Skin epidermis (tissue), 12 donors: ENCODE results near the gene AKT2.
"Not testable (repeated sequence)": the region's sequence is repeated elsewhere in the genome, so short reads cannot be mapped to it uniquely, and the experiment has no call there.

Experiments used
- H3K27ac ChIP-seq, 21 experiments: fragments of 200-600 bp; sonication (generic) in 11 of 21; one replicate each; pipeline ENCODE4 v1.5.0; 2020; ENCODE audit warnings: mild to moderate bottlenecking in 3 of 21, inconsistent platforms in 2 of 21, moderate library complexity in 2 of 21
- H3K4me3 ChIP-seq, 7 experiments: fragments of 200-600 bp; sonication (generic) in 2 of 7; one replicate each; pipeline ENCODE4 v1.5.0; 2020; ENCODE audit warnings: inconsistent platforms in 2 of 7, mild to moderate bottlenecking in 2 of 7, moderate library complexity in 1 of 7

Gene AKT2

GRCh38 chr19:40284501-40285352 lies at the start of gene AKT2:
AKT2 (minus strand) TSS chr19:40285345; CDS start chr19:40265267, 20,078 bp downstream.
- peak within 1 kb of the TSS; percentile 91 to 100 (median 98) for H3K27ac ChIP-seq
- peak within 1 kb of the TSS; percentile 84 to 97 (median 94) for H3K4me3 ChIP-seq

- H3K4me3 ChIP-seq, result not testable (repeated sequence)
Observed at GRCh38 chr19:40333083-40333482, 47.9 kb upstream of the AKT2 start.

DNA sequence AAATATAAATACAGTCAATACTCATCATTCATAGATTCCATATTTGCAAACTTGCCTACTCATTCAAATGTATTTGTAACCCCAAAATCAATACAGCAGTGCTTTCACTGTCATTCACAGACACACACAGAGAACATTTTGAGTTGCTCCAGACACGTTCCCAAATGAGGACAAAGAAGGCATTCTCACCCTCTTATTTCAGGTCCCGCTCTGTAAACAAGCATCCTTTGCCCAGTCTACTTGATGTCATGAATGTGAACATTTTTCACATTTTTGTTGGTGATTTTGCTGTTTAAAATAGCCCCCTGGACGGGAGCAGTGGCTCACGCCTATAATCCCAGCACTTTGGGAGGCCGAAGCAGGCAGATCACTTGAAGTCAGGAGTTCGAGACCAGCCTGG lies 47.5 kb upstream of the AKT2 start:
- Histone ChIP-seq H3K27ac (no peak overlapping the region), H3K4me3 (no peak overlapping the region)

More at GRCh38 chr19:40333083-40333482, 47.9 kb upstream of the AKT2 start:
- H3K27ac ChIP-seq, result not testable (repeated sequence)

- Histone ChIP-seq H3K4me3 (no peak overlapping the region), H3K27ac (no peak overlapping the region)
Observed at GRCh38 chr19:40331052-40331451, 45.9 kb upstream of the AKT2 start.

- H3K27ac ChIP-seq, result no peak overlapping the region
- H3K4me3 ChIP-seq, result no peak overlapping the region
Observed at GRCh38 chr19:40326201-40326600, 41.1 kb upstream of the AKT2 start.

GRCh38 chr19:40323705-40324104 lies 38.6 kb upstream of the AKT2 start:
- Histone ChIP-seq H3K27ac (peak overlapping the region in 9 of 21 experiments; percentile 19 to 80 (median 58)), H3K4me3 (no peak overlapping the region)

- H3K27ac ChIP-seq, result peak overlapping the region in 6 of 21 experiments; percentile 8 to 80 (median 60)
- no peak overlapping the region for H3K4me3 ChIP-seq
Observed at GRCh38 chr19:40322951-40323615, 37.9 kb upstream of the AKT2 start.

- Histone ChIP-seq H3K4me3 (no peak overlapping the region), H3K27ac (no peak overlapping the region)
Observed at GRCh38 chr19:40322271-40322610, 37.1 kb upstream of the AKT2 start.

DNA sequence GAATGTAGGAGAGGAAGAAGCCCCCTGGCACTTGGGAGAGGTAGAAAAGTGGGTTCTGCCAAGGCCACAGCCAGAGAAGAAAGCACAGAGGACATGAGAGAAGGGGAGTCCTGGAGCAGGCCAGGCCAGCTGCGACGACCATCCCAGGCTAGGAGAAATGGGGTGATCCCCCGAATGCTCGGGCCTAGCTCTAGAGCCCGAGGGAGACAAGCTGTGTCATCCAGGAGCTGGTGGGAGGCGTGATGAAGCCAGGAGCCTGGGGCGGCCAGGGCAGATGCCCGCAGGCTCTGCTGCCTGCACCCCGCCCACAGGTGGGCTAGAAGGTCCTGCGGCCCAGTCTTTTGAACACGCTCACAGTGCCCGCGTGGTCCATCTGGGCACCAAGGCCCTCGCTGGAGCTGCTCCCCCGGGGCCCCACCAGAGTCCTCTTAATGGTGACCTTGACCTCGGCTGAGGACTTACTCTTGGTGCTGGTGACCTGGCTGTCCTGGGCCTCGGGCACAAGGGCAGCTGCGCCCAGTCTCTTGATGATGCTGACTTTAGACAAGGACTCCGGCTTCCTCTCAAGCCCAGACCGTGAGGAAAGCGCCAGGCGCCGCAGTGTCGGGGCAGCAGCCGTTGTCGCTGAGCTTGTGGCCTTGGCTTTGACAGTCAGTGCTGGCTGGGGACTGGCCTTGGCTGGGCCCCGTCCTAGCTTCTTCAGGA lies 36.6 kb upstream of the AKT2 start:
- Histone ChIP-seq H3K27ac (no peak overlapping the region), H3K4me3 (no peak overlapping the region)

- Histone ChIP-seq H3K27ac (no peak overlapping the region), H3K4me3 (no peak overlapping the region)
Observed at GRCh38 chr19:40321076-40321475, 35.9 kb upstream of the AKT2 start.

DNA sequence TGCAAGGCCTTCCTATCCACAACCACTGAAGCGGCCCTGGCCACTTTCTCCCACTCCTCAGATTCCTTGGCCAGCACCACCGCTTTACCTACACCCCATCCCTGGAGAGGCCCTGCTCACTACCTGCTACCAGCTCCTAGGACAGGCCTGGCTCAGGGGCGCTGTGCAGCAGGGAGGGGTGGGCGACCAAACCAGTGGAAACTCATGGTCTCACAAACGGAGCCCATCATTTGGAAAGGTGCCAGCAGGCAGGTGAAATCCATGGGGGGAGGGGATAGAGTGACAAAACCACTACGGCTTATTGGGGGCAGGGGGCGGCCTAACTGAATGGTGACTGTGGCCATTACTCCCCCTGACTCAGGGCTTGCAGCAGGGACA lies 35.4 kb upstream of the AKT2 start:
- no peak overlapping the region for H3K27ac ChIP-seq
- no peak overlapping the region for H3K4me3 ChIP-seq

GRCh38 chr19:40317338-40317737 lies 32.2 kb upstream of the AKT2 start:
- Histone ChIP-seq H3K4me3 (no peak overlapping the region), H3K27ac (no peak overlapping the region)

- Histone ChIP-seq H3K4me3 (no peak overlapping the region), H3K27ac (no peak overlapping the region)
Observed at GRCh38 chr19:40315812-40316470, 30.8 kb upstream of the AKT2 start.

DNA sequence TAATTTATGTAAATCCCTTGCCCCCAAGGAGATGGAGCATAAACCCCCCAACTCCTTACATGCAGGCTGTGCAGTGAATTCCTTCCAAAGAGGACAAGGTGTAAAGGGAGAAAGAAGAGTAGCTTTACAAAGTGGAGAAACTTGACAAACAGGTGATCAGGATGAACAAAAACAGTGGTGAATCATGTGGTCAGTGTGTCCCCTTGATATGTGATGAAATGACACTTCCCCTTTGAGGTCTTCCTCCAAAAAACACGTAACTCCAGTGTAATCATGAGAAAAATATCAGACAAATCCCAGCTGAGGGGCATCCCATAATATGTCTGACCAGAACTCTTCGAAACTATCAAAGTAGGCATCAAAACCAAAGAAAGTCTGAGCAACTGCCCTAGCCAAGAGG lies 29.5 kb upstream of the AKT2 start:
- Histone ChIP-seq H3K4me3 (no peak overlapping the region), H3K27ac (no peak overlapping the region)

DNA sequence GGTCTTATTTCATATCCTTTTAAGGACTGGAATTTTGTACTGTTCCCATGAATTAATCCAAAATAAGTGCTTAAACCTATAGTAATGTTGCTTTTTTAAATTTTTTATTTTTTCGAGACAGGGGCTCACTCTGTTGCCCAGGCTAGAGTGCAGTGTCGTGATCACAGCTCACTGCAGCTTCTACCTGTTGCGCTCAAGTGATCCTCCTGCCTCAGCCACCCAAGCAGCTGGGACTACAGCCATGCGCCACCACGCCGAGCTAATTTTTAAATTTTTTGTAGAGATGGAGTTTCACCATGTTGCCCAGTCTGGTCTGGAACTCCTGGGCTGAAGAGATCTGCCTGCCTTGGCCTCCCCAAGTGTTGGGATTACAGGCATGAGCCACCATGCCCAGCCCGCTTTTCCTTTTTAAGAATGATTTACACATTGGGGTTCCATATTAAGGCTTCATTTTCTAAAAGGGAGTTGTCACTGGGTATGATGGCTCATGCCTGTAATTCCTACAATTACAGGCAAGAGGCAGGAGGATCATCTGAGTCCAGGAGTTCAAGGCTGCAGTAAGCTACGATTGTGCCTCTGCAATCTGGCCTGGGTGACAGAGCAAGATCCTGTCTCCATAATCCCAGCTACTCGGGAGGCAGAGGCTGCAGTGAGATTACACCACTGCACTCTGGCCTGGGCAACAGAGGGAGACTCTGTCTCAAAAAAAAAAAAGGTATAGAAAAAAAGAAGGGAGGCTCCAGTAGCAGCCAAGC lies 28.3 kb upstream of the AKT2 start:
- Histone ChIP-seq H3K4me3 (no peak overlapping the region), H3K27ac (no peak overlapping the region)

GRCh38 chr19:40312533-40312932 lies 27.4 kb upstream of the AKT2 start:
- Histone ChIP-seq H3K27ac (no peak overlapping the region), H3K4me3 (no peak overlapping the region)

- Histone ChIP-seq H3K27ac (no peak overlapping the region), H3K4me3 (no peak overlapping the region)
Observed at GRCh38 chr19:40309666-40310065, 24.5 kb upstream of the AKT2 start.

DNA sequence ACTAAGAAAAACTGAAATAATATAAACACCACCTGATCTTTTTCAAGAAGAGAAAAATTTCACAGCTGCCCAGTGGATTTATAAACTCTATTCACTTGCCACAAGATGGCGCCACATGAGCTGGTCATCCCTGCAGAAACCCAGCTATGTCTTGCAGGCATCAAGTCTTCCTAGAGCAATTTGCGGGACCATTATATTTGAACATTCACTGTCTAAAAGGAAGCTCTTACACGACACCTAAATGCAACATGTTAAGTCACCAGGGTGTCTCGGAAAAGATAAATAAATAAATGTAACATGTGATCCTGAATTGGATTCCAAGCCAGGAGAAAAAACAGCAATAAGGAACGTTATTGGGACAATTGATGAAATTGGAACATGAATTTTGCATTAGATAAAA lies 20.3 kb upstream of the AKT2 start:
- H3K27ac ChIP-seq, result no peak overlapping the region
- no peak overlapping the region for H3K4me3 ChIP-seq

GRCh38 chr19:40304306-40304705 lies 19.2 kb upstream of the AKT2 start:
- H3K4me3 ChIP-seq, result no peak overlapping the region
- H3K27ac ChIP-seq, result peak overlapping the region in 7 of 21 experiments; percentile 17 to 65 (median 27)
